GM23338 (cell line): Measurements from ENCODE around the gene FABP1. TPM values are rescaled to one million over a fixed set of nuclear protein-coding genes. Genes with fewer than 3 reads are reported as not detected.

ENCODE experiments used
- ATAC-seq: fragments of 200-7000 bp; cut with Tn5 transposase; 3 replicates; pipeline ENCODE4 v1.9.1; 2020
- DNase-seq: peaks from one replicate; pipeline ENCODE4 v3.0.0-alpha.2; 2015; ENCODE audit warnings: low spot score
- H2AFZ ChIP-seq: fragments of 200-600 bp; sonication (generic); 2 replicates; pipeline ENCODE4 v1.8.0; 2016; ENCODE audit warnings: antibody characterized with exemption, mild to moderate bottlenecking, moderate library complexity
- H3F3A ChIP-seq: fragments of 200-600 bp; sonication (generic); replicated peaks from 2 replicates; pipeline ENCODE4 v1.8.0; 2017; ENCODE audit warnings: antibody characterized with exemption, mixed run types, low read depth
- H3K27ac ChIP-seq: fragments of 200-600 bp; sonication (generic); 2 replicates; pipeline ENCODE4 v1.6.1; 2016; ENCODE audit warnings: low read depth
- H3K27me3 ChIP-seq: fragments of 200-600 bp; sonication (generic); 2 replicates; pipeline ENCODE4 v1.8.0; 2016; ENCODE audit warnings: mild to moderate bottlenecking, mixed run types, moderate library complexity; ENCODE audit not compliant: insufficient read depth
- H3K36me3 ChIP-seq: fragments of 200-600 bp; sonication (generic); 2 replicates; pipeline ENCODE4 v1.8.0; 2016; ENCODE audit warnings: mild to moderate bottlenecking; ENCODE audit not compliant: insufficient read depth
- H3K4me1 ChIP-seq: fragments of 200-600 bp; sonication (generic); 2 replicates; pipeline ENCODE4 v1.8.0; 2016; ENCODE audit warnings: mild to moderate bottlenecking, moderate library complexity; ENCODE audit not compliant: insufficient read depth
- H3K4me2 ChIP-seq: fragments of 200-600 bp; sonication (generic); 2 replicates; pipeline ENCODE4 v1.7.1; 2017; ENCODE audit warnings: mixed run types
- H3K4me3 ChIP-seq: fragments of 200-600 bp; sonication (generic); 2 replicates; pipeline ENCODE4 v1.6.1; 2016; ENCODE audit warnings: mixed run types
- H3K79me2 ChIP-seq: fragments of 200-600 bp; sonication (generic); replicated peaks from 2 replicates; pipeline ENCODE4 v1.8.0; 2017; ENCODE audit warnings: mild to moderate bottlenecking; ENCODE audit not compliant: insufficient read depth
- H3K9me2 ChIP-seq: fragments of 200-600 bp; sonication (generic); 2 replicates; pipeline ENCODE4 v1.8.0; 2017; ENCODE audit not compliant: insufficient read depth
- H4K20me1 ChIP-seq: fragments of 200-600 bp; sonication (generic); replicated peaks from 2 replicates; pipeline ENCODE4 v1.8.0; 2017; ENCODE audit warnings: mild to moderate bottlenecking; ENCODE audit not compliant: insufficient read depth
- H3K27ac Mint-ChIP-seq: 2 replicates; pipeline ENCODE4 v1.8.0; 2020; ENCODE audit warnings: inconsistent platforms, mild to moderate bottlenecking, moderate library complexity, mixed read lengths
- H3K27me3 Mint-ChIP-seq: 3 replicates; pipeline ENCODE4 v1.8.0; 2022; ENCODE audit warnings: low read depth, mild to moderate bottlenecking, moderate library complexity, mixed read lengths, inconsistent platforms; ENCODE audit not compliant: insufficient read depth, poor library complexity
- H3K36me3 Mint-ChIP-seq: 3 replicates; pipeline ENCODE4 v1.8.0; 2021; ENCODE audit warnings: low read depth, mild to moderate bottlenecking, inconsistent platforms, moderate library complexity, mixed read lengths
- H3K4me1 Mint-ChIP-seq: 3 replicates; pipeline ENCODE4 v1.8.0; 2020; ENCODE audit warnings: mild to moderate bottlenecking, inconsistent platforms, mixed read lengths
- H3K4me3 Mint-ChIP-seq: 3 replicates; pipeline ENCODE4 v1.8.0; 2021; ENCODE audit warnings: moderate library complexity, mild to moderate bottlenecking, inconsistent platforms, mixed read lengths
- H3K9me3 Mint-ChIP-seq: 3 replicates; pipeline ENCODE4 v1.8.0; 2020; ENCODE audit warnings: moderate library complexity, mild to moderate bottlenecking, inconsistent platforms, mixed read lengths
- ETS1 ChIP-seq: IDR thresholded peaks from 2 replicates; pipeline ENCODE4 v1.6.1; 2016; ENCODE audit warnings: antibody characterized with exemption
- EZH2 ChIP-seq: fragments of 200-600 bp; sonication (generic); IDR thresholded peaks from one replicate; pipeline ENCODE4 v1.8.0; 2017; ENCODE audit warnings: antibody characterized with exemption, mild to moderate bottlenecking, low read depth; ENCODE audit not compliant: unreplicated experiment
- EZH2phosphoT487 ChIP-seq: fragments of 200-600 bp; sonication (generic); IDR thresholded peaks from one replicate; pipeline ENCODE4 v1.8.1; 2018; ENCODE audit warnings: antibody characterized with exemption; ENCODE audit not compliant: unreplicated experiment
- NANOG ChIP-seq: IDR thresholded peaks from 2 replicates; pipeline ENCODE4 v1.6.1; 2016; ENCODE audit warnings: antibody characterized with exemption, borderline replicate concordance
- REST ChIP-seq: IDR thresholded peaks from one replicate; pipeline ENCODE4 v1.6.1; 2018; ENCODE audit warnings: antibody characterized with exemption; ENCODE audit not compliant: unreplicated experiment
- STAT1 ChIP-seq: IDR thresholded peaks from one replicate; pipeline ENCODE4 v1.6.1; 2016; ENCODE audit warnings: antibody characterized with exemption; ENCODE audit not compliant: unreplicated experiment
- ZNF114 ChIP-seq: fragments of 250-450 bp; sonication (Bioruptor Pico); IDR thresholded peaks from 2 replicates; pipeline ENCODE4 v1.5.0; 2020; ENCODE audit warnings: mild to moderate bottlenecking, moderate library complexity
- polyA plus RNA-seq: library from polyadenylated mRNA; unstranded; fragments of >200 nt; fragmentation: Nextera tagmentation; extraction: Ambion mirVana; gene quantifications from 2 replicates; pipeline ENCODE4 v1.2.1, GENCODE V29; 2016
- total RNA-seq: library from RNA; depleted of rRNA; stranded (reverse); fragments of >200 nt; shearing (Covaris generic); gene quantifications from 2 replicates; pipeline ENCODE4 v1.2.3, GENCODE V29; 2014
- TF ChIP-seq, protein P1 (sequence below): fragments of 250-450 bp; sonication (Bioruptor Pico); IDR thresholded peaks from 2 replicates; pipeline ENCODE4 v1.5.0; 2020; ENCODE audit warnings: mild to moderate bottlenecking, moderate library complexity

FABP1 gene
- total and polyA plus RNA-seq, 2 experiments from 2014 or later: not detected

DNA sequence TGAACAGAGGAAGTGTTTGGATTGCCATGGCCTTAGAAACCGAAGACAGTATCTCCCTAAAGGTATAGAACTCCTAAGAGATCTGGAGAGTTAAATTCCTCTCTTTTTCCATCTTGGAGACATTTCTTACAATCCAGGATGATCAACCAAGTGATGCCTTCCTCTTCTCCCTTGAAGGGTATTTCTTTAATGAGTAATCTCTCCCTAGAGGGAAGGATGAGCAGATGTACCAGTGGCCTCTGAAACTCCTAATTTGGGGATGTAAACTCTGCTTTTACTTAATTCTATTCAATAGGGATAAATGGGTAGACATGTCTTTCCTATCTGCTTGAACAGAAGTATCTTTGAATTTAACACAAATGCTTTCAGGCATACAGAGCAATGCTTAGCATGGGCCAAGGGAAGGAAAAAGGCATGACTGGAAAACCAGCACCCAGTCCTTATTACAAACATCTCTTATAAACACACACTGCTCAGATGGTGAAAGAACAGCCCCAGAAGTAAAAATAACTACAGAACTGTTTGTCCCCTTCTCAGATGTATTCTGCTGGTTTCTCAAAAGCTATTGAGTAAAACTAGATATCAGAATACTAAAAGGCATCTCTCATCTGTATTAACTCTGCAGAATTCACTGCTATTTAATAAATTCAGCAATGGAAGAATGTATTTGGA, 37.6 kb upstream of the FABP1 start (continued):
- TF ChIP-seq REST: no peak
- TF ChIP-seq NANOG: no peak
- TF ChIP-seq EZH2: no peak
- no peak for TF ChIP-seq ZNF114 (CRISPR knock-in tag)

DNA sequence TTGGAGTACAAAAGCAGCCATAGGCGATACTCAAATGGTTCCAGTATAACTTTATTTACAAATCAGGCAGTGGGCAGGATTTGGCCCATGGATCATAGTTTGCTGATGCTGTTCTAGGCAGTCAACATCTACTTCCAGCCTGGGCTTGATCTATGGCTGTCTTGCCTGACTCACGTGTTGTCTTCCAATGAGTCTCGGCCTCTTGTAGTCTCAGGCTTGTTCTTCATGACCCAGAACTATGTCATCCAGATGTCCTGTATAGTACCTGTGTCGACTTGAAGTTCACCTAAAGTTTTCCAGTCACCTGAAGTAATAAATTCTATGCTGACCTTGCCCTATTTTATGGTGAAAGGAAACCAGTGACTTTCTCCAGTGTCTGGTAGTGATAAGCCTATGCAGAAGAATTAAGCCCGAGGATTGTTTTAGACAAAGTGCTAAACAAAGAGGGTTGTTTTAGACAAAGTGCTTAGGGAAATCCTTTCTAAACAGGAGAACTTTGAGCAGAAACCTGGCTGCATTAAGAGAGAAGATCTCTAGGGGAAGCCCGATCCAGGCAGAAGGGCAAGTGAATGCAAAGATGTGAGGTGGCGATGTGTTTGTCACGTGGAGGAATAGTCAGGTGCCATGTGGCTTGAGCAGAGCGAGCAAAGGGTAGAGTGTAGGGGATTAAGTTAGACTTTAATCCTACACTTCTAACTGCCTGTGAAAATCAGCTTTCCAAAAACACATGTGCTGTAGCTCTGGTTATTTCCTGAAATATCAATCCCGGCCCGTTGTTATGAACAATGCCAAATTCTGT, 33.8 kb upstream of the FABP1 start:
- Histone ChIP-seq H2AFZ (no peak overlapping the region), H3K79me2 (no peaks in the 10 kb centered on the region), H3K27me3 (no peaks in the 10 kb centered on the region), H4K20me1 (no peaks in the 10 kb centered on the region), H3K27ac (no peak overlapping the region), H3F3A (no peaks in the 10 kb centered on the region), H3K4me3 (no peak overlapping the region), H3K36me3 (no peaks in the 10 kb centered on the region), H3K4me2 (no peak overlapping the region), H3K4me1 (peaks cover 9% of the 10 kb centered on the region), H3K9me2 (no peaks in the 10 kb centered on the region)
- Mint-ChIP-seq H3K27me3 (peaks cover 2% of the 10 kb centered on the region), H3K27ac (no peak overlapping the region), H3K9me3 (no peaks in the 10 kb centered on the region; the same call in 2 of the 3 replicates), H3K36me3 (no peaks in the 10 kb centered on the region; the same call in 2 of the 3 replicates), H3K4me1 (peaks cover 9% of the 10 kb centered on the region), H3K4me3 (no peak overlapping the region)
- DNase-seq (no peak), ATAC-seq (no peak)
- TF ChIP-seq ETS1 (no peak), EZH2phosphoT487 (no peak), EZH2 (no peak), NANOG (no peak), STAT1 (no peak), ZNF114 (CRISPR knock-in tag) (no peak)
- TF ChIP-seq, protein P1, sequence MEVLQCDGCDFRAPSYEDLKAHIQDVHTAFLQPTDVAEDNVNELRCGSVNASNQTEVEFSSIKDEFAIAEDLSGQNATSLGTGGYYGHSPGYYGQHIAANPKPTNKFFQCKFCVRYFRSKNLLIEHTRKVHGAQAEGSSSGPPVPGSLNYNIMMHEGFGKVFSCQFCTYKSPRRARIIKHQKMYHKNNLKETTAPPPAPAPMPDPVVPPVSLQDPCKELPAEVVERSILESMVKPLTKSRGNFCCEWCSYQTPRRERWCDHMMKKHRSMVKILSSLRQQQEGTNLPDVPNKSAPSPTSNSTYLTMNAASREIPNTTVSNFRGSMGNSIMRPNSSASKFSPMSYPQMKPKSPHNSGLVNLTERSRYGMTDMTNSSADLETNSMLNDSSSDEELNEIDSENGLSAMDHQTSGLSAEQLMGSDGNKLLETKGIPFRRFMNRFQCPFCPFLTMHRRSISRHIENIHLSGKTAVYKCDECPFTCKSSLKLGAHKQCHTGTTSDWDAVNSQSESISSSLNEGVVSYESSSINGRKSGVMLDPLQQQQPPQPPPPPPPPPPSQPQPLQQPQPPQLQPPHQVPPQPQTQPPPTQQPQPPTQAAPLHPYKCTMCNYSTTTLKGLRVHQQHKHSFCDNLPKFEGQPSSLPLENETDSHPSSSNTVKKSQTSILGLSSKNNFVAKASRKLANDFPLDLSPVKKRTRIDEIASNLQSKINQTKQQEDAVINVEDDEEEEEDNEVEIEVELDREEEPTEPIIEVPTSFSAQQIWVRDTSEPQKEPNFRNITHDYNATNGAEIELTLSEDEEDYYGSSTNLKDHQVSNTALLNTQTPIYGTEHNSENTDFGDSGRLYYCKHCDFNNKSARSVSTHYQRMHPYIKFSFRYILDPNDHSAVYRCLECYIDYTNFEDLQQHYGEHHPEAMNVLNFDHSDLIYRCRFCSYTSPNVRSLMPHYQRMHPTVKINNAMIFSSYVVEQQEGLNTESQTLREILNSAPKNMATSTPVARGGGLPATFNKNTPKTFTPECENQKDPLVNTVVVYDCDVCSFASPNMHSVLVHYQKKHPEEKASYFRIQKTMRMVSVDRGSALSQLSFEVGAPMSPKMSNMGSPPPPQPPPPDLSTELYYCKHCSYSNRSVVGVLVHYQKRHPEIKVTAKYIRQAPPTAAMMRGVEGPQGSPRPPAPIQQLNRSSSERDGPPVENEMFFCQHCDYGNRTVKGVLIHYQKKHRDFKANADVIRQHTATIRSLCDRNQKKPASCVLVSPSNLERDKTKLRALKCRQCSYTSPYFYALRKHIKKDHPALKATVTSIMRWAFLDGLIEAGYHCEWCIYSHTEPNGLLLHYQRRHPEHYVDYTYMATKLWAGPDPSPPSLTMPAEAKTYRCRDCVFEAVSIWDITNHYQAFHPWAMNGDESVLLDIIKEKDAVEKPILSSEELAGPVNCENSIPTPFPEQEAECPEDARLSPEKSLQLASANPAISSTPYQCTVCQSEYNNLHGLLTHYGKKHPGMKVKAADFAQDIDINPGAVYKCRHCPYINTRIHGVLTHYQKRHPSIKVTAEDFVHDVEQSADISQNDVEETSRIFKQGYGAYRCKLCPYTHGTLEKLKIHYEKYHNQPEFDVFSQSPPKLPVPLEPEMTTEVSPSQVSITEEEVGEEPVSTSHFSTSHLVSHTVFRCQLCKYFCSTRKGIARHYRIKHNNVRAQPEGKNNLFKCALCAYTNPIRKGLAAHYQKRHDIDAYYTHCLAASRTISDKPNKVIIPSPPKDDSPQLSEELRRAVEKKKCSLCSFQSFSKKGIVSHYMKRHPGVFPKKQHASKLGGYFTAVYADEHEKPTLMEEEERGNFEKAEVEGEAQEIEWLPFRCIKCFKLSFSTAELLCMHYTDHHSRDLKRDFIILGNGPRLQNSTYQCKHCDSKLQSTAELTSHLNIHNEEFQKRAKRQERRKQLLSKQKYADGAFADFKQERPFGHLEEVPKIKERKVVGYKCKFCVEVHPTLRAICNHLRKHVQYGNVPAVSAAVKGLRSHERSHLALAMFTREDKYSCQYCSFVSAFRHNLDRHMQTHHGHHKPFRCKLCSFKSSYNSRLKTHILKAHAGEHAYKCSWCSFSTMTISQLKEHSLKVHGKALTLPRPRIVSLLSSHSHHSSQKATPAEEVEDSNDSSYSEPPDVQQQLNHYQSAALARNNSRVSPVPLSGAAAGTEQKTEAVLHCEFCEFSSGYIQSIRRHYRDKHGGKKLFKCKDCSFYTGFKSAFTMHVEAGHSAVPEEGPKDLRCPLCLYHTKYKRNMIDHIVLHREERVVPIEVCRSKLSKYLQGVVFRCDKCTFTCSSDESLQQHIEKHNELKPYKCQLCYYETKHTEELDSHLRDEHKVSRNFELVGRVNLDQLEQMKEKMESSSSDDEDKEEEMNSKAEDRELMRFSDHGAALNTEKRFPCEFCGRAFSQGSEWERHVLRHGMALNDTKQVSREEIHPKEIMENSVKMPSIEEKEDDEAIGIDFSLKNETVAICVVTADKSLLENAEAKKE: no peak
